Muscle of leg (tissue), 11 donors: ENCODE measurements around the gene UBE2E2. TPM values are rescaled to one million over a fixed set of nuclear protein-coding genes. Genes with fewer than 3 reads are reported as not detected.
"Not testable (repeated sequence)": the region's sequence is repeated elsewhere in the genome, so short reads cannot be mapped to it uniquely, and the experiment has no call there.

Experiments used
- DNase-seq: peaks from one replicate; pipeline ENCODE4 v3.0.0; 2013
- H3K27ac ChIP-seq: one replicate; pipeline ENCODE4 v1.5.1; 2013; ENCODE audit warnings: mild to moderate bottlenecking, low read length, control low read depth
- H3K27me3 ChIP-seq: one replicate; pipeline ENCODE4 v1.6.1; 2013; ENCODE audit warnings: low read length; ENCODE audit not compliant: control insufficient read depth, insufficient read depth
- H3K36me3 ChIP-seq: one replicate; pipeline ENCODE4 v1.6.1; 2013; ENCODE audit warnings: low read length; ENCODE audit not compliant: control insufficient read depth, insufficient read depth
- H3K4me1 ChIP-seq: one replicate; pipeline ENCODE4 v1.6.1; 2013; ENCODE audit warnings: low read length; ENCODE audit not compliant: control insufficient read depth, insufficient read depth
- H3K4me3 ChIP-seq: one replicate; pipeline ENCODE4 v1.5.1; 2013; ENCODE audit warnings: low read length, control low read depth
- H3K9me3 ChIP-seq: replicated peaks from 2 replicates; pipeline ENCODE4 v1.6.1; 2013; ENCODE audit warnings: low read depth, low read length; ENCODE audit not compliant: control insufficient read depth
- WGBS: methylation state at CpG from one replicate; pipeline ENCODE4 v1.1.5; 2013; ENCODE audit warnings: missing lambda C conversion rate; ENCODE audit not compliant: insufficient coverage; 5-methylcytosine and 5-hydroxymethylcytosine counted together
- polyA plus RNA-seq, 8 donors: library from polyadenylated mRNA; unstranded; fragments of 120-200 nt; gene quantifications; one replicate each; pipeline versions ENCODE4 v1.2.1 to v1.2.3, GENCODE V29; 2013; ENCODE audit warnings: inconsistent platforms in 1 of 8, low replicate concordance in 1 of 8; ENCODE audit not compliant: insufficient read length in 8 of 8, insufficient read depth in 1 of 8
- total RNA-seq: library from RNA; stranded (reverse); fragments of 120-200 nt; gene quantifications from one replicate; pipeline ENCODE4 v1.2.4, GENCODE V29; 2013

UBE2E2 gene
- total and polyA plus RNA-seq, 9 donors, result 19.2 to 41.4 (median 35.1) TPM

- Histone ChIP-seq H3K4me1 (peaks cover 19% of the 10 kb centered on the region), H3K4me3 (no peak overlapping the region), H3K36me3 (no peaks in the 10 kb centered on the region), H3K27me3 (no peaks in the 10 kb centered on the region), H3K9me3 (peaks cover 2% of the 10 kb centered on the region), H3K27ac (no peak overlapping the region)
- 80% methylated on average over 6 of the region's 8 CpGs for WGBS
- peak; percentile 38 for DNase-seq
Measured at GRCh38 chr3:23600167-23600871, 397.2 kb downstream of the UBE2E2 start.

GRCh38 chr3:23601091-23601822, 398.1 kb downstream of the UBE2E2 start:
- H3K27me3 ChIP-seq, result peaks cover 2% of the 10 kb centered on the region
- H3K9me3 ChIP-seq, result peaks cover 2% of the 10 kb centered on the region
- H3K4me1 ChIP-seq, result peaks cover 19% of the 10 kb centered on the region
- WGBS, result 57% methylated on average over 8 of the region's 11 CpGs
- H3K27ac ChIP-seq, result no peak overlapping the region
- no peaks in the 10 kb centered on the region for H3K36me3 ChIP-seq
- peak; percentile 70 for DNase-seq
- H3K4me3 ChIP-seq, result no peak overlapping the region

GRCh38 chr3:23602971-23603370, 399.8 kb downstream of the UBE2E2 start:
- Histone ChIP-seq H3K27me3 (peaks cover 3% of the 10 kb centered on the region), H3K36me3 (no peaks in the 10 kb centered on the region), H3K4me1 (peaks cover 19% of the 10 kb centered on the region), H3K9me3 (no peaks in the 10 kb centered on the region), H3K27ac (no peak overlapping the region), H3K4me3 (no peak overlapping the region)
- 34% methylated on average over 6 of the region's 9 CpGs for WGBS
- DNase-seq, result no peak

- peaks cover 3% of the 10 kb centered on the region for H3K27me3 ChIP-seq
- DNase-seq, result no peak
- 80% methylated on average over 2 of the region's 8 CpGs for WGBS
- H3K36me3 ChIP-seq, result no peaks in the 10 kb centered on the region
- H3K27ac ChIP-seq, result no peak overlapping the region
- H3K4me3 ChIP-seq, result no peak overlapping the region
- H3K4me1 ChIP-seq, result peaks cover 11% of the 10 kb centered on the region
- H3K9me3 ChIP-seq, result no peaks in the 10 kb centered on the region
Measured at GRCh38 chr3:23607184-23607847, 404.2 kb downstream of the UBE2E2 start.

GRCh38 chr3:23608650-23609049, 405.5 kb downstream of the UBE2E2 start:
- peaks cover 12% of the 10 kb centered on the region for H3K4me1 ChIP-seq
- H3K27me3 ChIP-seq, result peaks cover 3% of the 10 kb centered on the region
- H3K27ac ChIP-seq, result no peak overlapping the region
- WGBS, result 100% methylated on average over 1 of the region's 2 CpGs
- DNase-seq, result no peak
- H3K9me3 ChIP-seq, result no peaks in the 10 kb centered on the region
- H3K36me3 ChIP-seq, result no peaks in the 10 kb centered on the region
- no peak overlapping the region for H3K4me3 ChIP-seq

GRCh38 chr3:23611737-23612295, 408.7 kb downstream of the UBE2E2 start:
- H3K4me3 ChIP-seq, result no peak overlapping the region
- no peaks in the 10 kb centered on the region for H3K27me3 ChIP-seq
- no peaks in the 10 kb centered on the region for H3K9me3 ChIP-seq
- peak; percentile 88 for DNase-seq
- H3K27ac ChIP-seq, result no peak overlapping the region
- WGBS, result 17% methylated on average over 8 of the region's 13 CpGs
- no peaks in the 10 kb centered on the region for H3K36me3 ChIP-seq
- peaks cover 12% of the 10 kb centered on the region for H3K4me1 ChIP-seq

GRCh38 chr3:23612296-23612891, 409.3 kb downstream of the UBE2E2 start:
- Histone ChIP-seq H3K27me3 (no peaks in the 10 kb centered on the region), H3K4me1 (peaks cover 12% of the 10 kb centered on the region), H3K4me3 (no peak overlapping the region), H3K36me3 (no peaks in the 10 kb centered on the region), H3K27ac (no peak overlapping the region), H3K9me3 (no peaks in the 10 kb centered on the region)
- DNase-seq, result no peak
- WGBS, result 32% methylated on average over 8 of the region's 15 CpGs

GRCh38 chr3:23615068-23615467, 411.9 kb downstream of the UBE2E2 start:
- DNase-seq, result no peak
- Histone ChIP-seq H3K4me1 (peaks cover 12% of the 10 kb centered on the region), H3K4me3 (no peak overlapping the region), H3K27me3 (no peaks in the 10 kb centered on the region), H3K9me3 (no peaks in the 10 kb centered on the region), H3K36me3 (no peaks in the 10 kb centered on the region), H3K27ac (no peak overlapping the region)
- WGBS, result 90% methylated on average over 4 of the region's 5 CpGs

GRCh38 chr3:23618475-23618874, 415.3 kb downstream of the UBE2E2 start:
- no CpG with 5 or more reads among the region's 2 CpGs for WGBS
- H3K4me3 ChIP-seq, H3K27ac ChIP-seq, H3K9me3 ChIP-seq, H3K27me3 ChIP-seq, DNase-seq, H3K36me3 ChIP-seq, H3K4me1 ChIP-seq: not testable (repeated sequence)
